Activated CD8-positive, alpha-beta T cell treated with anti-CD3 and anti-CD28 coated beads for 36 hours (primary cell): ENCODE data around the gene CEP44. TPM values are rescaled to one million over a fixed set of nuclear protein-coding genes. Genes with fewer than 3 reads are reported as not detected.
"Not testable (repeated sequence)": the region's sequence is repeated elsewhere in the genome, so short reads cannot be mapped to it uniquely, and the experiment has no call there.

ENCODE experiments used
- ATAC-seq: fragments of 200-7000 bp; cut with Tn5 transposase; one replicate; pipeline ENCODE4 v1.10.0; 2021; ENCODE audit warnings: mild to moderate bottlenecking, moderate library complexity
- CTCF ChIA-PET: fragments of 350-600 bp; sonication (Branson Sonifier 250); formaldehyde crosslinking; loops from one replicate; lab custom pipeline; 2021; ENCODE audit warnings: antibody characterized with exemption; lab: Charles Lee
- POLR2A ChIA-PET: fragments of 350-600 bp; sonication (Branson Sonifier 250); formaldehyde crosslinking; loops from one replicate; lab custom pipeline; 2021; ENCODE audit warnings: antibody characterized with exemption; lab: Charles Lee
- DNase-seq: peaks from one replicate; pipeline ENCODE4 v3.0.0-alpha.2; 2020
- H3K27ac Mint-ChIP-seq: one replicate; pipeline ENCODE4 v1.8.0; 2021; ENCODE audit warnings: mild to moderate bottlenecking, mixed read lengths
- H3K27me3 Mint-ChIP-seq: one replicate; pipeline ENCODE4 v1.8.0; 2021; ENCODE audit warnings: mixed read lengths
- H3K36me3 Mint-ChIP-seq: one replicate; pipeline ENCODE4 v1.8.0; 2021; ENCODE audit warnings: low read depth, mixed read lengths
- H3K4me1 Mint-ChIP-seq: one replicate; pipeline ENCODE4 v1.8.0; 2021; ENCODE audit warnings: low read depth, mixed read lengths
- H3K4me3 Mint-ChIP-seq: one replicate; pipeline ENCODE4 v1.8.0; 2021; ENCODE audit warnings: mild to moderate bottlenecking, moderate library complexity, mixed read lengths
- H3K9me3 Mint-ChIP-seq: one replicate; pipeline ENCODE4 v1.8.0; 2021; ENCODE audit warnings: mixed read lengths
- CTCF ChIP-seq: fragments of 200-600 bp; IDR thresholded peaks from one replicate; pipeline ENCODE4 v1.8.0; 2022; ENCODE audit warnings: antibody characterized with exemption, mild to moderate bottlenecking
- intact Hi-C: fragments of 100-400 bp; cut with micrococcal nuclease; formaldehyde crosslinking; loops from one replicate; pipeline ENCODE4 v1.10.0; 2022
- total RNA-seq, 2 experiments: library from RNA; stranded (reverse); gene quantifications; one replicate each; pipeline ENCODE4 v1.2.3, GENCODE V29; 2021

CEP44 gene
- total RNA-seq, 2 experiments from 2014 or later: 29.3 to 30.2 TPM

- no peak overlapping the region for H3K4me3 Mint-ChIP-seq
- no peaks in the 10 kb centered on the region for H3K4me1 Mint-ChIP-seq
- H3K9me3 Mint-ChIP-seq: no peaks in the 10 kb centered on the region
- CTCF ChIA-PET: no interaction called here
- no peaks in the 10 kb centered on the region for H3K36me3 Mint-ChIP-seq
- DNase-seq: no peak
- POLR2A ChIA-PET: no interaction called here
- ATAC-seq: no peak
- no peak overlapping the region for H3K27ac Mint-ChIP-seq
- intact Hi-C loops: no loop called here
- TF ChIP-seq CTCF: no peak
- peaks cover 1% of the 10 kb centered on the region for H3K27me3 Mint-ChIP-seq
Observed at GRCh38 chr4:174378951-174379350, 95.2 kb downstream of the CEP44 start.

DNA sequence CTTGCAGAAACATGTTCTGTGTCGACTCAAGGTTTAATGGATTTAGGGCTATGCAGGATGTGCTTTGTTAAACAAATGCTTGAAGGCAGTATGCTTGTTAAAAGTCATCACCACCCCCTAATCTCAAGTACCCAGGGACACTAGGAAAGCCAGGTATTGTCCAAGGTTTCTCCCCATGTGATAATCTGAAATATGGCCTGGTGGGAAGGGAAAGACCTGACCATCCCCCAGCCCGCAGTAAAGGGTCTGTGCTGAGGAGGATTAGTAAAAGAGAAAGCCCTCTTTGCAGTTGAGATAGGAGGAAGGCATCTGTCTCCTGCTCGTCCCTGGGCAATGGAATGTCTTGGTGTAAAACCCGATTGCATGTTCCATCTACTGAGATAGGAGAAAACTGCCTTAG lies 96.5 kb downstream of the CEP44 start:
- ATAC-seq, H3K4me3 Mint-ChIP-seq, H3K4me1 Mint-ChIP-seq, H3K27ac Mint-ChIP-seq, CTCF ChIA-PET, H3K27me3 Mint-ChIP-seq, H3K9me3 Mint-ChIP-seq, POLR2A ChIA-PET, H3K36me3 Mint-ChIP-seq, DNase-seq, intact Hi-C loops: not testable (repeated sequence)

- intact Hi-C loops: no loop called here
- no peak for TF ChIP-seq CTCF
- Mint-ChIP-seq H3K4me1 (no peaks in the 10 kb centered on the region), H3K27ac (no peak overlapping the region), H3K9me3 (no peaks in the 10 kb centered on the region), H3K4me3 (no peak overlapping the region), H3K27me3 (peaks cover 1% of the 10 kb centered on the region), H3K36me3 (no peaks in the 10 kb centered on the region)
- ChIA-PET POLR2A (no interaction called here), CTCF (no interaction called here)
- ATAC-seq (no peak), DNase-seq (no peak)
Observed at GRCh38 chr4:174380699-174381439, 97.2 kb downstream of the CEP44 start.

DNA sequence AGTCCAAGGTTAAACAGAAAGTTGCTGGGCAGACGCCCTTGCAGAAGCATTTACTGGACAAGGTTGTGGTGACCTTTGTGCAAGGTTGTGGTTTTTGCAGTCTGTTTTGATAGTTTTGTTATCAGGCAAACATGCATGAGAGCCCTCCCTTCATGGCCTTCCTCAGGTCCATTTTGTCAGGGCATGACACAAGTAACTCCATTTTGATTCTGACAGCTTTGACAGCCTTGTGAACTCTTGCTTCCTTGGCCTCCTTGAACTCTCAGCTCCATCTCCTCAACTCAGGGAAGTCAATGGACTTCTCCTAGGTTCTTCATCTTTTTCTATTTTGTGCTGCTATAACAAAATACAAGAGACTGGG lies 97.7 kb downstream of the CEP44 start:
- intact Hi-C loops: no loop called here
- Mint-ChIP-seq H3K4me3 (no peak overlapping the region), H3K9me3 (no peaks in the 10 kb centered on the region), H3K27me3 (peaks cover 1% of the 10 kb centered on the region), H3K4me1 (no peaks in the 10 kb centered on the region), H3K27ac (no peak overlapping the region), H3K36me3 (no peaks in the 10 kb centered on the region)
- POLR2A ChIA-PET: interaction anchor here (0.6 kb wide), 1 partner anchor 134 kb away, joined by 3 read pairs; no protein-coding TSS in a partner anchor
- DNase-seq (no peak), ATAC-seq (no peak)
- no peak for TF ChIP-seq CTCF
- CTCF ChIA-PET: no interaction called here

Other genes with a start within 250 kb of the CEP44 start
- 10 to 100 TPM; 15.1 to 19.1 TPM for gene FBXO8, start 244 bp upstream of the CEP44 start, total RNA-seq
- gene HPGD, start 238.6 kb downstream of the CEP44 start, total RNA-seq: 1 to 10 TPM; 4.7 to 5.5 TPM